ENCODE measurements around the gene SP2.

Gene SP2

DNA sequence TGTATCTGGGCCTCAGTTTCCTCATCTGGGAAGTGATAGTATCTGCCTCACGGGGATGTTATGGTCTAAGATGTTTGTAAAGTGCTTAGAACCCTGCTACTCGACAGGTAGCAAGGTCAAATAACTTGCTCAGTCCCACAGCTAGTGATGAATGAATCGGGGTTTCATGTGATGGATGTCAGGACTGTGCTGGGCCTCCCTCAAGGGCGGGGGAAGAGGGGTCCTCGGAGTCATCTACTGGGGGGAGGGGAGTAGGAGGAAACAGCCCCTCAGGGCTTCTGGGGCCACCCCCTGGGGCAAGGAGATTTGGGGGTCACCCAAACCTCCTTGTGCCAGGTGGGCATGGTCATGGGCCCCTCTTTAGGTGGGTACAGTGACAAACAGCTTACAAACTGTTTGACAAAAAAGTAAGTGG, 46.1 kb downstream of the SP2 start:
- DNase-seq, result no peak
- in situ Hi-C loops (cut with MboI; ENCODE audit: low pct_unique_long_range_greater_than_20kb, low sequenced_read_pairs), result loop anchor here (10.0 kb wide), 1 partner anchor 47 kb away; the partner anchor contains the start of gene SP2

DNA sequence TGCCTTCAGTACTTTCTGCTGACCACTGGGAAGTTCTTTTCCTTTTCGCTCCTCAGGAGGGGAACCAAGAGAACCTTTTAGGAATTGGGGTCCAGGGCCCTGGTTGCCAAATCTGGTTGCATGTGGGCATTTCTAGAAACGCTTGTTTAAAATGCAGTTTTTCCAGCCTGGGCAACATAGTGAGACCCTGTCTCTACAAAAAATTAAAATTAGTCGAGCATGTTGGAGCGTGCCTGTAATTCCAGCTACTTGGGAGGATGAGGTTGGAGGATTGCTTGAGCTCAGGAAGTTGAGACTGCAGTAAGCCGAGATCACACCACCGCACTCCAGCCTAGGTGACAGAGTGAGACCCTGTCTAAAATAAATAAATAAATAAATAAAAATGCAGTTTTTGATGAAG, 46.5 kb downstream of the SP2 start:
- DNase-seq, result no peak
- in situ Hi-C loops (cut with MboI; ENCODE audit: low pct_unique_long_range_greater_than_20kb, low sequenced_read_pairs), result loop anchor here (10.0 kb wide), 1 partner anchor 48 kb away; the partner anchor contains the start of gene SP2

DNA sequence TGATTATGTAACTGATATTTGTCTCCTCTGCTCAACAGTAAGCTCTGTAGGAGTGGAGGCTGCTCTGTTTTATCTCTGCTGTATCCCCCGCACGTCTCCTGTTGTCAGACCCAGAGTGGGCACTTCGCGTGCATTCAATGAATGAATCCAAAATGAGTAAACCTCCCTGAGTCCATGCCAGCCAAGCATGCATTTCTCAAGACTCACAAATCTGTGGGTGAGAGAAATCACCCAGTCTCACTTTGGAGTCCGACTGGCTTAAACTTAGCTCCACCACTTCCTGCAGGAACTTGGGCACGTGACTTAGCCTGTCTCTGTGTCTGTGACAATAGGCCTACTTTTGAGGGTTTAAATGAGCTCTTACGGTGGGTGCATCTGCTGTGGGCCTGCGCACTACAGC, 49.0 kb downstream of the SP2 start:
- in situ Hi-C loops (cut with MboI; ENCODE audit: low pct_unique_long_range_greater_than_20kb, low sequenced_read_pairs), result loop anchor here (10.0 kb wide), 1 partner anchor 50 kb away; the partner anchor contains the start of gene SP2
- no peak for DNase-seq

DNA sequence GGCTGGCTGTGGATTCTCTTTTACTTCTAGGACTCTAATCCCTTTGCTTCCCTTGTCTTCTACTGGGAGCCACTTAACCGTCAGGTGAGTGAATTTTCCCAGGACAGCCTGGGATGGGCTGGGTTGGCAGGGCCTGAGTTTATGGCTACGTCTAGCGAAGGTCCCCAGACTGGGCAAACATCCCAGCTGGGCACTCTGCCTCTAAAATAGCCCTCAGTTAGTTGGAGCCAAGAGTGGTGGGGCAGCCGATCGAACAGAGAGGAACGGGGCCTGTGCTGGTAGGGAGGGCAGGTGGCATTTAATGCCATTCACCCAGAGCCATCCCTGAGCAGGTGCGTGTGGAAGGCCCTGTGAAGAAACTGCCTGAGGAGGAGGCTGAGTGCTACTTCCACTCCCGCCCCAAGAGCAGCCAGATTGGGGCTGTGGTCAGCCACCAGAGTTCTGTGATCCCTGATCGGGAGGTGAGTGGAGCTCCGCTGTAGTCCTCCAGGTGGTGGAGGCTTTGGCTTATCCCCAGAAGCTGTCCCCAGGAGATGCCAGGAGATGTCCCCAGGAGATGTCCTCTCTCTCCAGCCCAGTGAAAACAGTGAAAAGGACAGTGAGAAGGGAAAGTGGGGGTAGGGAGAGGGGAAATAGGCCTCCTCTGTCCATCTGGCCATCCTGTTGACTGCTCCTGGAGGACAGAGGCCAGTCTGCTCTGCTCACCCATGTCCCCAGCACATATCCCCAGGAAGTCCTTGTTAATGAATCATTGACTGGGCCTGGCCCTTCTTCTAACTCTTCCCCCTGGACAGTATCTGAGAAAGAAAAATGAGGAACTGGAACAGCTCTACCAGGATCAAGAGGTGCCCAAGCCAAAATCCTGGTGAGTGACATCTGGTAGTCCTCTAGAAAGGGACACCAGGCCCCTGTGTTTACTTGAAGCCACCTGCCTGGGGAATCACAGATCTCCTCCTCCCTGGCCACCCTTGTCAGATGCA, 49.8 kb downstream of the SP2 start:
- in situ Hi-C loops (cut with MboI; ENCODE audit: low pct_unique_long_range_greater_than_20kb, low sequenced_read_pairs), result loop anchor here (10.0 kb wide), 1 partner anchor 51 kb away; the partner anchor contains the start of gene SP2
- no peak for DNase-seq

DNA sequence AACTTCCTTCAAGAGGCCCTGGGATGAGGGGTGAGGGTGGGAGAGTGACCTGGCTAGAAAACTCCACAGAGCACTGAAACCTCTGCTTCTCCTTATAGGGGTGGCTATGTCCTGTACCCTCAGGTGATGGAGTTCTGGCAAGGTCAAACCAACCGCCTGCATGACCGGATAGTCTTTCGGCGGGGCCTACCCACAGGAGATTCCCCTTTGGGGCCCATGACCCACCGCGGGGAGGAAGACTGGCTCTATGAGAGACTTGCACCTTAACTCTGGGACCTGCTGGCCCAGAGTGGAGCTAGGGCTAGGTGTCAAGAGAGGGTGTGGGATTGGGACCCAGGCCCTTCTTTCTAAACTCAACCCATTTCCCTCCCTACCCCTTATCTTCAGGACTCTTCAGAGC, 50.5 kb downstream of the SP2 start:
- no peak for DNase-seq
- in situ Hi-C loops (cut with MboI; ENCODE audit: low pct_unique_long_range_greater_than_20kb, low sequenced_read_pairs), result loop anchor here (10.0 kb wide), 1 partner anchor 52 kb away; the partner anchor contains the start of gene SP2

DNA sequence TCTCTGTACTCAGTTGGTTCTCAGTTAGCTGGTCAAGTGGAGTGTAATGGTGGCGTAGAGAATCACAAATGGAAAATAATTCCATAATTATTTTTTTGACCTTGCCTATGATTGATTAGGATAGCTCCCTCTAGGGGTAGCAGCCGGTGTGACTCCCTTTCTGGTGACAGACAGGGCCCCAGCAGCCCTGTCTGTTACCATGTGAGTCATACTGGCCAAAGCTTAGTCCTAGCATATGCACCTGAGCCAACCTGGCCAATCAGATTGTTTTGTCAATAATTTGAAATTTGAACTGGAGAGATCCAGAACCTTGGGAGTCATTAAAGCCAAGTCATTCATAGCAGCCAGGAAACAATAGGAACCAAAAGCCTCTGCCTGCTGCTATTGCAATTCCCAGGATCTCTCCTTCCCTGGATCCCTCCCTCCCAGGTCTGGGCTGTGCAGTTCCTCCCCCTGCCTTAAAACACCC, 50.9 kb downstream of the SP2 start:
- in situ Hi-C loops (cut with MboI; ENCODE audit: low pct_unique_long_range_greater_than_20kb, low sequenced_read_pairs), result loop anchor here (10.0 kb wide), 1 partner anchor 52 kb away; the partner anchor contains the start of gene SP2
- DNase-seq, result peak; percentile 80

DNA sequence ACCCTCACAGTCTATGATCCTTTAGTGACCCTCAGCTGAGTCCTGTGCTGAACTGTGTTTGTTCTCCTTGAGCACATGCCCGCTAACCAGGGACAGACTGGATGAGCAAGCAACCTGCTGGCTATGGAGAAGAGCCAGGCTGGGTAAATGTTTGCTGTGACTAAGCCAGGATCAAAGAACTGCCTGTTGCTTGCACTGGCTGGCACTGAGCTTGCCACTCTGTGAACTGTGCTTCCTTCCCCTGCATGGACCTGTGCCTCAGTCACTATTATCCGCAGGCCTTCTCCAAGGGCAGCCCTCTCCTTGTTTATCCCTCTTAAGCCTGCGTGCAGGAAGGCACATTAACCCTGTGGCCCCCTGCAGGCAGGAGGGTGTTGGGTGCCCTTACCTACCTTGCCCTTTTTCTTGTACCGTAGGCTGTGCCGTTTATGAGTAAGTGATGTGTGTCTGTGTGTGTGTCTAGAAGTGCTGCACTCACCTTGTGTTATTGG, 52.7 kb downstream of the SP2 start:
- no peak for DNase-seq
- in situ Hi-C loops (cut with MboI; ENCODE audit: low pct_unique_long_range_greater_than_20kb, low sequenced_read_pairs), result loop anchor here (10.0 kb wide), 1 partner anchor 54 kb away; the partner anchor contains the start of gene SP2

DNA sequence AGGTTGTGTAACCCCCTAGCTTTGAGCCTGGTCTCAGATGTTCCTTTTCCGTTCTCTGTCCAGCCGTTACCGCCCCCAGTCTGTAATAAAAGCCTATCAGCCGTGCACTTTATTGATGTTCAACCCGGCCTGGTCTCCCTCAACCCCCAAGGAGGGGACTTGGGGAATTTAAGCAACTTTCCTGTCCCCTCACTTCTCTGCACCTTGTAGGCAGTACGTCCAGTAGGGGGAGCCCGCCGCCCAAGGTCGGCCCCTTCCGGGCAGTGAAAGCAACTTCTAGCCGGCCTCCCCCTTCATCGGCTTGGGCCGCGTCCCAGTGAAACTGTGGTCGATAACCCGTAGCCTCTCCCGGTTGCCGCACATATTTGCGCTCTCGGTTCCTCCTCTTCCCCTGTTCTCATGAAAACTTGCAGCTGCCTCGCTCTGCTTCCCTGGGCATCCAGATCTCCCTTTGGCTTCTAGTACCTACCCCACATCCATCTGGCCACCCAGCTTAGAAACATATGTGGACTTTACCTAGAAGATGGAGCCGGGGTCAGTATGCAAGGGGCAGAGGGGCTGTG, 53.2 kb downstream of the SP2 start:
- in situ Hi-C loops (cut with MboI; ENCODE audit: low pct_unique_long_range_greater_than_20kb, low sequenced_read_pairs), result loop anchor here (10.0 kb wide), 1 partner anchor 54 kb away; the partner anchor contains the start of gene SP2
- peak; percentile 82 for DNase-seq

DNA sequence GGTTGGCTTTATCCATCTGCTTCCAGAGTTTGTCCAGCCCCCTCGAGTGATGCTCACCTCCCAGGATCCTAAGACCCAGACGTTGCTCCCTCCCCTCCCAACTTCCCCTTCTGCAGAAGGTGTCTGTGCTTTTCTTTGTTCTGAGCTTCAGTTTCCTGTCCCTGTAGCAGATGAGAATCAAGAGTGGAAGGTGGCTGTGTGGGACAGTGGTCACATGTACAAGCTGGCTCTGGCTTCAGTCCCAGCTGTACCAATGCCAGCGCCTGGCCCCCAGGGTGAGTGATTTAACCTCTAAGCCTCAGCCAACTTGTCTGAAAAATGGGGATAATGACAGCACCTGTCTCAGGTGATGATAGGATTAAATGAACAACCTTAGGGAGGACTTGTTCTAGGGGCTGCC, 53.9 kb downstream of the SP2 start:
- in situ Hi-C loops (cut with MboI; ENCODE audit: low pct_unique_long_range_greater_than_20kb, low sequenced_read_pairs), result loop anchor here (10.0 to 25.0 kb wide), 2 partner anchors 55 to 113 kb away; partner anchors contain the start of genes LRRC46, MRPL10, SCRN2 and SP2

DNA sequence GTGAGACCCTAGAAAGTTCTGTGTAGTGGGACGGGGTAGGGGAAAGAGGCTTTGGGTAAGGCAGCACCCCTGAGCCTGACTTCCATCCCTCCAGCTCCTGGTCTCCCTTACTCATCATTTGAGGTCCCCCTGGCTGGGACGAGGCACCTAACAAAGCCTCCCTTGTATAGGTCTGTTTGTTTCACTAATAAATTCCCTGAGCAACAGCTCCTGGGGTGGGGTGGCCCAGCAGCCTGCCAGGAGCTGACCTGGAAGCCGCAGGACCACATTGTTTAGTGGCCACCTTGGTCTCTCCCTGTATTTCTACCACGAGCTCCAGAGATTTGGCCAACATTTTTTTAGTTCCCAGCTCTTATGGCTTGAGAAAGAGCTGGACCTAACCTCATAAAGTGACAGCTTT, 54.4 kb downstream of the SP2 start:
- DNase-seq, result no peak
- in situ Hi-C loops (cut with MboI; ENCODE audit: low pct_unique_long_range_greater_than_20kb, low sequenced_read_pairs), result loop anchor here (25.0 kb wide), 1 partner anchor 113 kb away; the partner anchor contains the start of genes LRRC46, MRPL10 and SCRN2

More for the DNA sequence above, 53.9 kb downstream of the SP2 start:
- peak; percentile 57 for DNase-seq

DNA sequence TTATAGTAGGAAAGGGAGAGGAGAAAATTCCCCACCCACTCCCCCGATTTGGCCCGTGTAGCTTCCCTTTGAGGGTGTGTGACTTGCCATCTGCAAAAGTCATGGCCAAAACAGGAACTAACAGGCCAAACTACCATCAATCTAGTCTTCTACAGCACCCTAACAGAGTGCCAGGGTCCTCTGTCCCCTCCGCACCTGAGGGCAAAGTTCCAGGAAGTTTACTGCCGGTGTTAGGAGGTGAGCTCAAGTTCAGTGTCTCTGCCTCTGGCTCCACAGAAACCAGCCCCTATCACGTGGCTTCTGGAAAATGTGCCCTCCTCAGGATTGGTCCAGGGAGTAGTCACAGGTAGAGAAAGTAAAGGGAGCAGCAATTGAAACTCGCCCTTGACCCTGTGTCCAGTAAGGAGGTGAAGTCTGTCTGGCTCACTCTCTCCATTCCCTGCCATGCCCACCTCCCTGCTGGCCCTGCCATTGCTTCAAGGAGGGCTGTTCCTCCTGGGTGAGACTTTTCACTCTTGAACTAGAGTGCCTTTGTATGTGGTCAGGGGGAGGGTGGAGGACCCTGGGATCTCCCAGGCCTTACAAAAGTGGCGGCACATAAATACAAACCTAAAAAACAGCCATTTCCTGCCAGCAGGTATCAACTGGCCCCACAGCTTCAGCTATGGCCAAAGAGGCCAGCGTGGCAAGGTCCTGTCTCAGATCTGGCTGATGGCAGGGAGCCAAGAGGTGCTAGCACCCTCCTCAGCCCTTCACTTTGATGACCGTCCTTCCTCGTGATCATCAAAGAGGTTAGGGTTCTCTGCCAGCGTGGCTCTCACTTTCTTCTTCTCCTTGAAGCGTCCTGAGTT, 56.4 kb downstream of the SP2 start:
- no peak for DNase-seq
- in situ Hi-C loops (cut with MboI; ENCODE audit: low pct_unique_long_range_greater_than_20kb, low sequenced_read_pairs), result loop anchor here (25.0 kb wide), 1 partner anchor 115 kb away; the partner anchor contains the start of genes LRRC46, MRPL10 and SCRN2

DNA sequence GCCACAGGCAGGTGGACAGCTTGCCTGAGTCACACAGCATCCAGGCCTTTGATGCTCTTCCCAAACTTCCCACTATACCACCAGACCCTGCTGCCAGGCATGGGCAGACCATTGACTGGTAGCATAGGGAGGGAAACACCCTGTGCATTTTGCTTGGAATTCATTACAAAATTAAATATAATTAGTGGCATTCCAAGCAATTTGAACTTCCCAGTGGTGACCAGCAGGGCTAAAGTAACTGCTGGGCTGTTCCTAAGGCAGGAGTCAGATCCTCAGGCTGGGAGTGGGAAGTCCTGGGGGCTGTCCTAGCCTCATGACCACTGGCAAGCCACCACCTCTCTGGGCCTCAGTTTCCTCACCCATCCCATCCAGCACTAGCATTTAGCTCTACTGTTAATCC, 57.9 kb downstream of the SP2 start:
- DNase-seq, result no peak
- in situ Hi-C loops (cut with MboI; ENCODE audit: low pct_unique_long_range_greater_than_20kb, low sequenced_read_pairs), result loop anchor here (25.0 kb wide), 1 partner anchor 117 kb away; the partner anchor contains the start of genes LRRC46, MRPL10 and SCRN2

DNA sequence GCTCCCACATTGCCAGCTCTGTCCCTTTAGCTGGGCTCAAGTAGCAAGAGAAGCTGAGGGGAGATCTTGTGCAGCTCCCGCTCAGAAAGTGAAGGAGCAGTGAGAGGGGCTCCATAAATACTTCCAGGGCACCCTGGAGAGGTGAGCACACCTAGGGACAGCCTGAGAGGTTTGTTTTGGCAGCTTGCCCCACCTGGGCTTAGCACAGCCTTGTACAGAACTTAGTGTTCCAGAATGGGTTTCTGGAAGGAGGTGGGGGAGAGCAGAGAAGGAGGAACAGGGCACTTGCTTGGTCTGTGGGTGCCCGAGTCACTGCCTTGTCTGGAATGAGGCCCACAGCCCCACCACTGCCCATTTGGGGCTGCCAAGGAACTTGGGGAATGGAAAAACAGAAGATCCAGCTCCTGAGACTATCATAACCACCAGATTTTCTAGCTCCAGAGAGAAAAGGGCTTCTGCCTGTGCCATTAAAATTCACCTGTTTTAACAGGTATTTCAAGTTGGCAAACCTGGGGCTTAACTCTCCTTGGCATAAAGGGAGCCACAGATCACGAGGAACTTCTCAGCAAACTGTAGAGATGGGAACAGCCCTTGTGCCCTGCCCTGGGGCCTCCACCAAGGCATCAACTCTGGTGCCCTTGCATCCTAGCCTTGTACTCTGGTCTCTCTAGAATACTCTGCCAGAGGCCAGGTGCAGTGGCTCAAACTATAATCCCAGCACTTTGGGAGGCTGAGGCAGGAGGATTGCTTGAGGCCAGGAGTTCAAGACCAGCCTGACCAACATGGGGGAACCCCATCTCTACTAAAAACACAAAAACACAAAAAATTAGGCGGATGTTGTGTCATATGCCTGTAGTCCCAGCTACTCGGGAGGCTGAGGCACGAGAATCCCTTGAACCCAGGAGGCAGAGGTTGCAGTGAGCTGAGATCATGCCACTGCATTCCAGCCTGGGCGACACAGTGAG, 59.7 kb downstream of the SP2 start:
- DNase-seq, result no peak
- in situ Hi-C loops (cut with MboI; ENCODE audit: low pct_unique_long_range_greater_than_20kb, low sequenced_read_pairs), result loop anchor here (25.0 kb wide), 1 partner anchor 118 kb away; the partner anchor contains the start of genes LRRC46, MRPL10 and SCRN2

DNA sequence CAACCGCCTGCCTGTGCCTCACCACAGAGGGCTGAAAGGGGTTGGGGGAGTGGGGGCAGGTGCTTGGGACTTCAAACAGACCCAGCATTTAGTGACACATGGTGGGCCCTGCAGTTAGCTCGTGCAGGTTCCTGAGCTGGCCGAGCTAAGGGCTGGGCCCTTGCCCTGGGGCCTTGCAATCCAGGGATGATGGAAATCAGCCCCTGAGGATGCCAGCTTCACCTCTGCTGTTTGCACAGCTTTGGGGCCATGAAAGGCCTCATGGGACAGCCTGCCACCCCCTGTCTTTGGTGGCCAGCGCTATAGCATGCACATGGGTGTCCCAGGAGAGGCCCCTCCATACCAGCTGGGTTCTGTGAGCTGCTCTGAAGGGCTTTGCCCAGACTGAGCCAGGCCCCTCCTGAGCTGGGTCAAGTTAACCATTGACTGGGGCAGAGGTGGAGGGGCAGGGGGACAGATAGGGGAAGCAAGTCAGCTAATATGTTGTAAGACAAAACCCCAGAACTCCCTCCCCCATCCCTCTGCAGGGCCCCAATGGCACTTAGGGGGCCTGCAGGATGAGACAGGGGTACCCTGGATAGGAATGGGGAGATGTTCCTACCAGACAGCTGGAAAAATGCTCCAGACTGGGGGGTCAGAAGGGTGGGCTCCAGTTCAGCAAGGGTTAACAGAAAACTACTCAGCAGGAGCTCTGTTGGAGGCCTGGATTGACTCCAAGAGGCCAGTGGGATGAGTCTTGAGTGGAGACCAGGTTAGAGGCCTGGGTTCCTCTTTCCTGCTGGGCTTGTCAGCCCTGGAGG, 61.0 kb downstream of the SP2 start:
- DNase-seq, result no peak
- in situ Hi-C loops (cut with MboI; ENCODE audit: low pct_unique_long_range_greater_than_20kb, low sequenced_read_pairs), result loop anchor here (25.0 kb wide), 1 partner anchor 120 kb away; the partner anchor contains the start of genes LRRC46, MRPL10 and SCRN2

DNA sequence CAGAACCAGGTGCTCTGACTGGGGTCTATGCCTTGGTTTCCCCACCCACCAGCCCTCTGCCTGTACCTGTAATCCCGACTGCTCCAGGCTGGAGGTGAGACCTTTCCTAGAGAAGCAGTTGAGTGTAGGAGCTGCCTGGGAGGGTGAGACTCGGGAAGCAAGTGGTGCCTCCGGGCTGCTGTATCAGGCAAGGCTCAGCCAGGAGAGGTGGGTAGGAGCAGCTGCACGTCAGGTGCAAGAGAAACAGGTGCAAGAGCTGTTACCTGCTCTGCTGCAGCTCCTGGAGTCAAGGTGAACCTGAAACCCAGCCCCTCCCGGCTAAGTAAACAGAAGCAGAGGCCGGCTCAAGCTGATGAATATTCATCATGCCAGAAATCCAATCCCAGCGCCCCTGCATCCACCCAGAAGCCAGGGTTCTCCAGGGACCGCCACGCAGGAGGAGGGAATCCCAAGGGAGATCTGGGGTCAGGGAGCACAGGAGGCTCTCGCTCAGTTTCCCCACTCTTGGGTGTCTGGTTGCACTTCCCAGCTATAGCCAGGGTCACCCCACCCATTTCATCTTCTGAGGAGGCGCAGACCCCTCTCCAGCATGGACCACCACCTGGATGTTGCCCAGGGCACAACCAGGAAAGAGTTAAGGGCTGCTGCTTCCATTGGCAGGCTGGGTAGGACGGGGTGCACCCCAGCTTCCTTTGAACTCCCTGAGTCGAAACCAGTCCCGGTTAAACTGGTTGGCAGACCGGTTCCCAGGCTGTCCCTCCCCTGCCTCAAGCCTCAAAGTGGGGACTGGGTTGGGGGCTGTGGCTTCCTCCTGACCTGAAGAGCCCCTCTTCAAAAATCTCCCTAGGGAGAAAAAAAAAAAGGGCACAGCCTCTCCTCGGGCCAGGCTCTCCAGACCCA, 61.8 kb downstream of the SP2 start, which contains the start of gene PRR15L:
TSS of gene PRR15L (minus strand) at position 293 of the 900 bp plus-strand sequence. CDS start 4,649 bp downstream, outside the sequence.
- in situ Hi-C loops (cut with MboI; ENCODE audit: low pct_unique_long_range_greater_than_20kb, low sequenced_read_pairs), result loop anchor here (25.0 kb wide), 1 partner anchor 121 kb away; the partner anchor contains the start of genes LRRC46, MRPL10 and SCRN2
- no peak for DNase-seq
